H1 (cell line): Measurements from ENCODE around the gene S100A13. TPM values are rescaled to one million over a fixed set of nuclear protein-coding genes. Genes with fewer than 3 reads are reported as not detected.

ENCODE experiments used
- CTCF ChIA-PET: fragments of 300-600 bp; sonication (Branson Sonifier 250); formaldehyde crosslinking; loops from one replicate; lab custom pipeline; 2021; ENCODE audit not compliant: partially characterized antibody; lab: Charles Lee
- POLR2A ChIA-PET: fragments of 300-600 bp; sonication (Branson Sonifier 250); formaldehyde crosslinking; loops from one replicate; lab custom pipeline; 2021; ENCODE audit warnings: inconsistent platforms; ENCODE audit not compliant: partially characterized antibody; lab: Charles Lee
- DNase-seq, 2 experiments: peaks; one replicate each; pipeline versions ENCODE4 v3.0.0 to v3.0.0-alpha.2; 2010 to 2022; ENCODE audit warnings: low spot score in 2 of 2, low read depth in 1 of 2, mixed read lengths in 1 of 2
- FAIRE-seq: peaks from 2 replicates; lab custom pipeline; 2011; peaks lifted over from hg19 to GRCh38; lab: Jason Lieb, UNC
- H2AFZ ChIP-seq: 2 replicates; pipeline ENCODE4 v1.8.1; 2012; ENCODE audit warnings: low read length, inconsistent platforms
- H2AK5ac ChIP-seq: 2 replicates; pipeline ENCODE4 v1.6.1; 2013; ENCODE audit warnings: low read depth, low read length
- H2BK120ac ChIP-seq: replicated peaks from 2 replicates; pipeline ENCODE3; 2013; ENCODE audit warnings: low read depth, low read length, inconsistent platforms
- H2BK12ac ChIP-seq: 2 replicates; pipeline ENCODE4 v1.6.1; 2013; ENCODE audit warnings: low read depth, low read length
- H2BK15ac ChIP-seq: 2 replicates; pipeline ENCODE4 v1.6.1; 2013; ENCODE audit warnings: low read length
- H2BK20ac ChIP-seq: 2 replicates; pipeline ENCODE4 v1.6.1; 2013; ENCODE audit warnings: low read length
- H2BK5ac ChIP-seq: 2 replicates; pipeline ENCODE4 v1.6.1; 2013; ENCODE audit warnings: low read depth, low read length
- H3K14ac ChIP-seq: 2 replicates; pipeline ENCODE4 v1.6.1; 2013; ENCODE audit warnings: inconsistent platforms; ENCODE audit not compliant: insufficient read length
- H3K18ac ChIP-seq: 2 replicates; pipeline ENCODE4 v1.6.1; 2013; ENCODE audit warnings: low read length; ENCODE audit errors: extremely low read depth
- H3K23ac ChIP-seq: 2 replicates; pipeline ENCODE4 v1.6.1; 2013; ENCODE audit warnings: inconsistent platforms; ENCODE audit not compliant: insufficient read length
- H3K23me2 ChIP-seq: 2 replicates; pipeline ENCODE4 v1.6.1; 2013; ENCODE audit warnings: low read depth, low read length
- H3K27ac ChIP-seq: 2 replicates; pipeline ENCODE4 v1.6.1; 2011; ENCODE audit warnings: low read depth, low read length, inconsistent platforms
- H3K27me3 ChIP-seq, 4 experiments: replicated peaks in 1 of 4; 1 replicate in 1 of 4; 2 replicates in 3 of 4; pipeline versions ENCODE4 v1.6.1 to v1.8.1; 2011 to 2013; ENCODE audit warnings: low read length in 3 of 4, mild to moderate bottlenecking in 3 of 4, inconsistent platforms in 2 of 4, mixed read lengths in 2 of 4, moderate library complexity in 1 of 4; ENCODE audit not compliant: control insufficient read depth in 3 of 4, insufficient read depth in 3 of 4; ENCODE audit errors: extremely low read depth in 1 of 4
- H3K36me3 ChIP-seq, 4 experiments: 2 replicates each; pipeline versions ENCODE4 v1.6.1 to v1.8.1; 2011 to 2013; ENCODE audit warnings: mild to moderate bottlenecking in 4 of 4, low read length in 3 of 4, moderate library complexity in 2 of 4, control low read depth in 1 of 4, inconsistent platforms in 1 of 4; ENCODE audit not compliant: insufficient read depth in 4 of 4, control insufficient read depth in 2 of 4
- H3K4ac ChIP-seq: replicated peaks from 2 replicates; pipeline ENCODE3; 2013; ENCODE audit warnings: low read length, low read depth, mixed read lengths, inconsistent platforms; ENCODE audit not compliant: insufficient read length
- H3K4me1 ChIP-seq, 4 experiments: replicated peaks in 1 of 4; 1 replicate in 1 of 4; 2 replicates in 3 of 4; pipeline versions ENCODE4 v1.6.1 to v1.8.1; 2011 to 2013; ENCODE audit warnings: low read length in 3 of 4, inconsistent platforms in 2 of 4, mixed read lengths in 1 of 4; ENCODE audit not compliant: insufficient read depth in 4 of 4, control insufficient read depth in 3 of 4
- H3K4me2 ChIP-seq, 2 experiments: 2 replicates each; pipeline versions ENCODE4 v1.6.1 to v1.8.1; 2011 to 2013; ENCODE audit warnings: low read depth in 2 of 2, low read length in 2 of 2, control low read depth in 1 of 2, inconsistent platforms in 1 of 2, mild to moderate bottlenecking in 1 of 2; ENCODE audit not compliant: insufficient read depth in 1 of 2
- H3K4me3 ChIP-seq, 4 experiments: fragments of 200-600, 300-600 bp in 1 of 4; sonication (generic), shearing (Covaris generic), sonication (Bioruptor Twin) in 1 of 4; 2 replicates each; pipeline versions ENCODE4 v1.5.1 to v1.8.1; 2011 to 2016; ENCODE audit warnings: low read length in 4 of 4, low read depth in 3 of 4, control low read depth in 2 of 4, inconsistent platforms in 2 of 4, mild to moderate bottlenecking in 2 of 4, mixed read lengths in 1 of 4, moderate library complexity in 1 of 4; ENCODE audit not compliant: insufficient read depth in 2 of 4; ENCODE audit errors: extremely low read depth in 1 of 4
- H3K56ac ChIP-seq: replicated peaks from 2 replicates; pipeline ENCODE3; 2013; ENCODE audit warnings: low read depth, mild to moderate bottlenecking, mixed read lengths, low read length, inconsistent platforms; ENCODE audit not compliant: insufficient read length
- H3K79me1 ChIP-seq: 2 replicates; pipeline ENCODE4 v1.6.1; 2013; ENCODE audit warnings: low read depth, low read length, control low read depth
- H3K79me2 ChIP-seq, 2 experiments: 2 replicates each; pipeline versions ENCODE4 v1.6.1 to v1.8.1; 2012 to 2013; ENCODE audit warnings: low read length in 2 of 2, mild to moderate bottlenecking in 2 of 2, inconsistent platforms in 1 of 2; ENCODE audit not compliant: insufficient read depth in 2 of 2, control insufficient read depth in 1 of 2
- H3K9ac ChIP-seq, 4 experiments: replicated peaks in 1 of 4; 1 replicate in 1 of 4; 2 replicates in 3 of 4; pipeline versions ENCODE4 v1.6.1 to v1.8.1; 2011 to 2013; ENCODE audit warnings: low read depth in 3 of 4, low read length in 3 of 4, control low read depth in 2 of 4, mild to moderate bottlenecking in 2 of 4, moderate library complexity in 2 of 4, inconsistent platforms in 1 of 4; ENCODE audit errors: extremely low read depth in 1 of 4
- H3K9me3 ChIP-seq, 2 experiments: 2 replicates each; pipeline versions ENCODE4 v1.6.1 to v1.8.1; 2012 to 2013; ENCODE audit warnings: mild to moderate bottlenecking in 2 of 2, moderate library complexity in 2 of 2, control low read depth in 1 of 2, inconsistent platforms in 1 of 2, low read depth in 1 of 2, low read length in 1 of 2, mixed read lengths in 1 of 2; ENCODE audit not compliant: insufficient read depth in 2 of 2
- H4K20me1 ChIP-seq, 2 experiments: replicated peaks in 1 of 2; 2 replicates each; pipeline versions ENCODE3 to v1.8.1; 2011 to 2013; ENCODE audit warnings: inconsistent platforms in 2 of 2, low read length in 2 of 2, mild to moderate bottlenecking in 1 of 2; ENCODE audit not compliant: insufficient read depth in 2 of 2, control insufficient read depth in 1 of 2
- H4K5ac ChIP-seq: 2 replicates; pipeline ENCODE4 v1.6.1; 2013; ENCODE audit warnings: low read length, low read depth, mixed read lengths, inconsistent platforms; ENCODE audit not compliant: insufficient read length
- H4K8ac ChIP-seq: 2 replicates; pipeline ENCODE4 v1.8.0; 2013; ENCODE audit warnings: mild to moderate bottlenecking, moderate library complexity, low read length, inconsistent platforms; ENCODE audit not compliant: insufficient read depth; ENCODE audit errors: extremely low read depth
- H4K91ac ChIP-seq: replicated peaks from 2 replicates; pipeline ENCODE3; 2013; ENCODE audit warnings: low read length, mixed read lengths, inconsistent platforms; ENCODE audit not compliant: insufficient read length
- BACH1 ChIP-seq: IDR thresholded peaks from 2 replicates; pipeline ENCODE4 v1.6.1; 2012; ENCODE audit warnings: low read length, improper control_type of control experiment
- FOSL1 ChIP-seq: IDR thresholded peaks from 2 replicates; pipeline ENCODE4 v1.6.1; 2011; ENCODE audit warnings: mild to moderate bottlenecking, low read depth, low read length, moderate library complexity; ENCODE audit not compliant: insufficient read depth
- KDM5A ChIP-seq: fragments of 200-600 bp; IDR thresholded peaks from 2 replicates; pipeline ENCODE4 v1.7.1; 2012; ENCODE audit warnings: mild to moderate bottlenecking, low read length, inconsistent platforms, mixed read lengths
- SAP30 ChIP-seq: fragments of 300-600 bp; sonication (generic); IDR thresholded peaks from 2 replicates; pipeline ENCODE4 v1.7.1; 2012; ENCODE audit warnings: low read length, moderate library complexity, mild to moderate bottlenecking, inconsistent platforms; ENCODE audit not compliant: insufficient read depth, insufficient replicate concordance
- SRF ChIP-seq: IDR thresholded peaks from 2 replicates; pipeline ENCODE4 v1.6.1; 2011; ENCODE audit warnings: mild to moderate bottlenecking, low read depth, low read length, moderate library complexity
- TAF1 ChIP-seq: IDR thresholded peaks from 2 replicates; pipeline ENCODE4 v1.6.1; 2011; ENCODE audit warnings: mild to moderate bottlenecking, low read depth, low read length
- WGBS, 2 experiments: shearing (Covaris generic) in 1 of 2; methylation state at CpG; one replicate each; pipeline versions ENCODE4 v1.1.6 to v1.1.7; 2013 to 2015; ENCODE audit warnings: low lambda C conversion rate in 2 of 2, mixed read lengths in 2 of 2, inconsistent platforms in 1 of 2, low coverage in 1 of 2, missing lambda C conversion rate in 1 of 2; ENCODE audit not compliant: insufficient replicate concordance in 2 of 2, insufficient coverage in 1 of 2, insufficient read length in 1 of 2; ENCODE audit errors: extremely low coverage in 1 of 2, missing lambda C conversion rate in 1 of 2; 5-methylcytosine and 5-hydroxymethylcytosine counted together
- polyA plus RNA-seq, 7 experiments: library from polyadenylated mRNA; depleted of rRNA in 3 of 7; stranded (reverse) in 5 of 7; unstranded in 2 of 7; fragments of >200 nt in 5 of 7; fragments of 200-250 nt in 2 of 7; gene quantifications; 1 replicate in 5 of 7; 2 replicates in 1 of 7; 4 replicates in 1 of 7; pipeline versions ENCODE4 v1.2.1 to v1.2.3, GENCODE V29; 2011 to 2013; ENCODE audit warnings: missing spikeins in 2 of 7, mixed read lengths in 2 of 7
- total RNA-seq: library from RNA; stranded (reverse); fragmentation: NEBNext Ultra II Directional; extraction: Animal tissue kit (Norgen Biotek cat#: 25700); gene quantifications from 2 replicates; pipeline ENCODE4 v1.2.1, GENCODE V29; 2021

Gene S100A13
- total and polyA plus RNA-seq, 2 of the 8 experiments (the other 6 are each of a cell fraction or from before 2014, with no cell fraction given): 63.6 to 127 TPM

- no peak overlapping the region for H3K23ac ChIP-seq
- H2BK120ac ChIP-seq: no peak overlapping the region
- peak overlapping the region; percentile 46 for H3K4ac ChIP-seq
- WGBS, 2 experiments: 8% methylated on average over 20 of the region's 22 CpGs; no CpG with 5 or more reads in 1 of the 2 experiments
- peak overlapping the region; percentile 63 for H3K56ac ChIP-seq
- TF ChIP-seq SRF (no peak), SAP30 (peak; percentile 59), FOSL1 (no peak), KDM5A (peak; percentile 80; the same call in 1 of the 2 replicates), BACH1 (no peak), TAF1 (no peak)
- no peak overlapping the region for H3K14ac ChIP-seq
- peak overlapping the region; percentile 73 for H4K5ac ChIP-seq
- H3K27ac ChIP-seq: peak overlapping the region; percentile 95
- no peak overlapping the region for H2BK12ac ChIP-seq
- ChIA-PET POLR2A (interaction anchor here (0.5 to 19.8 kb wide), 6 partner anchors 9 to 161 kb away, joined by 3 to 343 read pairs (median 18); partner anchors contain the start of genes CHTOP, INTS3 and SNAPIN), CTCF (interaction anchor here (0.5 to 11.7 kb wide), 4 partner anchors 78 to 223 kb away, joined by 3 to 172 read pairs (median 3); no protein-coding TSS in a partner anchor)
- H3K27me3 ChIP-seq: no peaks in the 10 kb centered on the region
- H4K91ac ChIP-seq: peak overlapping the region; percentile 70
- peaks cover 0 to 3% of the 10 kb centered on the region in 2 experiments for H4K20me1 ChIP-seq
- H2AFZ ChIP-seq: no peak overlapping the region
- peak overlapping the region; percentile 95 for H2BK5ac ChIP-seq
- H3K9me3 ChIP-seq: no peaks in the 10 kb centered on the region
- H3K36me3 ChIP-seq: peaks cover 36 to 44% (median 43%) of the 10 kb centered on the region in 4 experiments
- peaks cover 0 to 4% (median 2%) of the 10 kb centered on the region in 4 experiments; a peak in 2 of 7 replicates for H3K4me1 ChIP-seq
- H3K4me3 ChIP-seq: peak overlapping the region; percentile 89 to 100 (median 99)
- peaks cover 8% of the 10 kb centered on the region for H3K23me2 ChIP-seq
- H3K79me1 ChIP-seq: no peaks in the 10 kb centered on the region; the same call in 1 of the 2 replicates
- H3K4me2 ChIP-seq: peak overlapping the region; percentile 80 to 84
- no peak overlapping the region for H2BK20ac ChIP-seq
- no peak for FAIRE-seq
- H2BK15ac ChIP-seq: no peak overlapping the region
- H3K79me2 ChIP-seq: peaks cover 11 to 32% of the 10 kb centered on the region in 2 experiments
- H2AK5ac ChIP-seq: 0 out of 2 replicates have a peak overlapping the region, but pooled peaks have one; percentile 60
- DNase-seq: no peak
- peak overlapping the region; percentile 98; the same call in 1 of the 2 replicates for H4K8ac ChIP-seq
- peak overlapping the region; percentile 27; the same call in 1 of the 2 replicates for H3K18ac ChIP-seq
- peak overlapping the region; percentile 97 to 100 (median 100) for H3K9ac ChIP-seq
Observed at GRCh38 chr1:153670257-153670858, 43.1 kb upstream of the S100A13 start.
